ENCODE results near the gene MAGI2.

GRCh38 chr7:78218876-78219275 lies 1234.6 kb downstream of the MAGI2 start:
- TF ChIP-seq CTCF (IDR thresholded peaks at IDR 0.05), result no peak
- TF ChIP-seq POLR2A (IDR thresholded peaks at IDR 0.05), result no peak
- TF ChIP-seq EP300 (IDR thresholded peaks at IDR 0.05), result no peak

Data from ovary (tissue), 3 donors.